Neural cell (in vitro differentiated cells): ENCODE results near the gene ANTXR2. TPM values are rescaled to one million over a fixed set of nuclear protein-coding genes. Genes with fewer than 3 reads are reported as not detected.

Experiments used
- H2AFZ ChIP-seq: fragments of 200-600, 300-800 bp; sonication (generic), shearing (Covaris generic); 2 replicates; pipeline ENCODE4 v1.6.0; 2014; ENCODE audit warnings: low read depth, mild to moderate bottlenecking, antibody characterized with exemption, low read length, moderate library complexity
- H3F3A ChIP-seq: fragments of 200-600 bp; shearing (Covaris generic); 2 replicates; pipeline ENCODE4 v1.6.1; 2016; ENCODE audit warnings: mild to moderate bottlenecking, moderate library complexity, mixed read lengths, antibody characterized with exemption, low read length; ENCODE audit not compliant: insufficient read depth, poor library complexity, severe bottlenecking
- H3K27ac ChIP-seq: fragments of 200-600, 300-800 bp; sonication (generic), shearing (Covaris generic); 2 replicates; pipeline ENCODE4 v1.5.1; 2014; ENCODE audit warnings: mild to moderate bottlenecking, low read length, moderate library complexity
- H3K27me3 ChIP-seq: fragments of 300-800, 200-600 bp; sonication (generic), shearing (Covaris generic); 2 replicates; pipeline ENCODE4 v1.6.0; 2014; ENCODE audit warnings: mild to moderate bottlenecking, low read depth, low read length, moderate library complexity; ENCODE audit not compliant: insufficient read depth
- H3K36me3 ChIP-seq: fragments of 300-800, 200-600 bp; sonication (generic), shearing (Covaris generic); 2 replicates; pipeline ENCODE4 v1.5.1; 2014; ENCODE audit warnings: mild to moderate bottlenecking, antibody characterized with exemption, low read length, moderate library complexity; ENCODE audit not compliant: insufficient read depth
- H3K4me2 ChIP-seq: fragments of 300-800, 200-600 bp; sonication (generic), shearing (Covaris generic); 2 replicates; pipeline ENCODE4 v1.6.0; 2014; ENCODE audit warnings: mild to moderate bottlenecking, low read length
- H3K4me3 ChIP-seq: fragments of 300-800, 200-600 bp; sonication (generic), shearing (Covaris generic); 2 replicates; pipeline ENCODE4 v1.5.1; 2014; ENCODE audit warnings: mild to moderate bottlenecking, low read length, moderate library complexity
- H3K79me2 ChIP-seq: fragments of 200-600 bp; shearing (Covaris generic); replicated peaks from 2 replicates; pipeline ENCODE4 v1.6.0; 2014; ENCODE audit warnings: mild to moderate bottlenecking, low read length, moderate library complexity; ENCODE audit not compliant: insufficient read depth
- H3K9ac ChIP-seq: fragments of 300-800, 200-600 bp; sonication (generic), shearing (Covaris generic); 2 replicates; pipeline ENCODE4 v1.6.1; 2016; ENCODE audit warnings: mild to moderate bottlenecking, low read length, mixed read lengths
- H3K9me2 ChIP-seq: fragments of 200-600 bp; shearing (Covaris generic); 2 replicates; pipeline ENCODE4 v1.6.1; 2016; ENCODE audit warnings: mild to moderate bottlenecking, low read length, mixed read lengths; ENCODE audit not compliant: insufficient read depth
- H3K9me3 ChIP-seq: fragments of 200-600, 300-800 bp; sonication (generic), shearing (Covaris generic); 2 replicates; pipeline ENCODE4 v1.6.1; 2016; ENCODE audit warnings: mild to moderate bottlenecking, mixed run types, low read length, moderate library complexity, mixed read lengths
- H4K20me1 ChIP-seq: fragments of 200-600 bp; shearing (Covaris generic); 2 replicates; pipeline ENCODE4 v1.6.1; 2016; ENCODE audit warnings: mild to moderate bottlenecking, mixed run types; ENCODE audit not compliant: insufficient read depth
- CTCF ChIP-seq: fragments of 450-650 bp; IDR thresholded peaks from 2 replicates; pipeline ENCODE4 v1.5.1; 2014; ENCODE audit warnings: antibody characterized with exemption, mild to moderate bottlenecking, moderate library complexity; ENCODE audit not compliant: poor library complexity, severe bottlenecking
- EP300 ChIP-seq: fragments of 450-650 bp; conservative IDR thresholded peaks from 2 replicates; pipeline ENCODE4 v1.6.1; 2014; ENCODE audit warnings: antibody characterized with exemption, mild to moderate bottlenecking, moderate library complexity; ENCODE audit not compliant: poor library complexity, severe bottlenecking
- EZH2 ChIP-seq: fragments of 200-600, 300-800 bp; shearing (Covaris generic), sonication (generic); IDR thresholded peaks from 2 replicates; pipeline ENCODE4 v1.6.1; 2014; ENCODE audit warnings: antibody characterized with exemption, low read length, borderline replicate concordance, mild to moderate bottlenecking; ENCODE audit not compliant: insufficient read depth, poor library complexity, severe bottlenecking
- MXI1 ChIP-seq: fragments of 450-650 bp; conservative IDR thresholded peaks from 2 replicates; pipeline ENCODE4 v1.6.1; 2014; ENCODE audit warnings: antibody characterized with exemption, mild to moderate bottlenecking; ENCODE audit not compliant: poor library complexity, severe bottlenecking
- POLR2AphosphoS5 ChIP-seq: IDR thresholded peaks from 2 replicates; pipeline ENCODE4 v1.6.1; 2012
- RAD21 ChIP-seq: fragments of 450-650 bp; conservative IDR thresholded peaks from 2 replicates; pipeline ENCODE4 v1.6.1; 2014; ENCODE audit warnings: antibody characterized with exemption, mild to moderate bottlenecking, moderate library complexity
- REST ChIP-seq: IDR thresholded peaks from 2 replicates; pipeline ENCODE4 v1.6.1; 2012; ENCODE audit warnings: borderline replicate concordance
- SMC3 ChIP-seq: fragments of 450-650 bp; conservative IDR thresholded peaks from 2 replicates; pipeline ENCODE4 v1.6.1; 2014; ENCODE audit warnings: antibody characterized with exemption, mild to moderate bottlenecking, moderate library complexity; ENCODE audit not compliant: poor library complexity
- TAF1 ChIP-seq: IDR thresholded peaks from 2 replicates; pipeline ENCODE4 v1.6.1; 2012; ENCODE audit warnings: low read depth
- polyA plus RNA-seq: library from polyadenylated mRNA; depleted of rRNA; stranded (reverse); fragments of >200 nt; gene quantifications from 2 replicates; pipeline ENCODE4 v1.2.3, GENCODE V29; 2014

The ANTXR2 gene
- polyA plus RNA-seq, 1 donor from 2014 or later, result 31.7 TPM

- no peak overlapping the region for H3K9ac ChIP-seq
- no peak overlapping the region for H3K4me3 ChIP-seq
- no peaks in the 10 kb centered on the region for H3K9me2 ChIP-seq
- H3K27ac ChIP-seq, result no peak overlapping the region
- peaks cover 11% of the 10 kb centered on the region for H3K36me3 ChIP-seq
- no peaks in the 10 kb centered on the region for H4K20me1 ChIP-seq
- TF ChIP-seq SMC3 (no peak), TAF1 (no peak), EP300 (no peak)
- H2AFZ ChIP-seq, result no peak overlapping the region
- H3K4me2 ChIP-seq, result no peak overlapping the region
- no peaks in the 10 kb centered on the region for H3K27me3 ChIP-seq
- H3F3A ChIP-seq, result no peaks in the 10 kb centered on the region
- no peaks in the 10 kb centered on the region for H3K79me2 ChIP-seq
- no peaks in the 10 kb centered on the region for H3K9me3 ChIP-seq
Measured at GRCh38 chr4:79979785-79980437, 93.1 kb downstream of the ANTXR2 start.

- Histone ChIP-seq H3F3A (no peaks in the 10 kb centered on the region), H3K27me3 (no peaks in the 10 kb centered on the region), H3K27ac (no peak overlapping the region), H3K4me3 (no peak overlapping the region), H3K9ac (no peak overlapping the region), H4K20me1 (no peaks in the 10 kb centered on the region), H2AFZ (no peak overlapping the region), H3K4me2 (no peak overlapping the region), H3K9me2 (no peaks in the 10 kb centered on the region), H3K36me3 (peaks cover 11% of the 10 kb centered on the region), H3K9me3 (no peaks in the 10 kb centered on the region), H3K79me2 (no peaks in the 10 kb centered on the region)
- TF ChIP-seq TAF1 (no peak), SMC3 (no peak), REST (no peak), EZH2 (no peak), POLR2AphosphoS5 (no peak), EP300 (no peak), CTCF (no peak), RAD21 (no peak), MXI1 (no peak)
Measured at GRCh38 chr4:79977131-79977840, 95.7 kb downstream of the ANTXR2 start.
